ENCODE data around the gene ADAMTS15. TPM values are rescaled to one million over a fixed set of nuclear protein-coding genes. Genes with fewer than 3 reads are reported as not detected.
"Not testable (repeated sequence)": the region's sequence is repeated elsewhere in the genome, so short reads cannot be mapped to it uniquely, and the experiment has no call there.

The ADAMTS15 gene
- total RNA-seq, 1 donor from 2014 or later = 0.20 TPM

DNA sequence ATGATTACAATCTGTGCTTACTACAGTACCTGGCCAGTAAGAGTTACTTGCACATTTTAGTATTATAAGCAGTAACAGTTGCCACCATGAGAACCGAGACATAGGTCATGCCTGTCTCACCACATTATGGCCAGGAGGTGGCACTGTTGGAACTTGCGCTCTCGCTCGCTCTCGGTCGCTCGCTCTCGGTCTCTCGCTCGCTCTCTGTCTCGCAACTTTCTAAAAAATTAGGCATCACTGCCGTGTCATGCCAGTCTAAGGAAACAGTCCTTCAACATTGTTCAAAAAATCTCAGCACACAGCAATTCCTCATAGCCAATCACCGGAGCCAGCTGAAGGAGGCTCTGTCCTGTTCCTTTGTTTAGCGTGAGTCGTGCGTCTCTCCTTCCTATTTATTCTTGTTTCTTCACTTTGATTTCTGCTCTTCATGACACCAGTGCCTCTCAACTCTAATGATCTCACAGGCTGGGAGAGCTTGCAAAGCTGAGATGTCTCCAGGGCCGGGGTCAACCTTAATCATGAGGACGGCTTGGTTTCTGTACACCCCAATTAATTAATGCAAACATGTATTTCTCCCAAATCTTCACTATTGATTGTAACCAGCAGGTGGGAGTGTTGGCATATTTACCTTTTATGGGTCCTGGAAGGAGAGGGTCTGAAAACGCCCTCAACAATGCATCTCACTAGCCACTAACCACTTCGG, 13.8 kb upstream of the ADAMTS15 start:
- peak; percentile 79 for DNase-seq
- H3K36me3 Mint-ChIP-seq (ENCODE audit: unreplicated experiment) = no peaks in the 10 kb centered on the region
- H3K4me1 Mint-ChIP-seq (ENCODE audit: low read depth, unreplicated experiment) = no peaks in the 10 kb centered on the region
- H3K27me3 Mint-ChIP-seq (ENCODE audit: unreplicated experiment) = peaks cover 4% of the 10 kb centered on the region
- peak; percentile 90 for TF ChIP-seq CTCF (IDR thresholded peaks at IDR 0.05; ENCODE audit: partially characterized antibody, unreplicated experiment)
- peaks cover 3% of the 10 kb centered on the region for H3K9me3 Mint-ChIP-seq (ENCODE audit: unreplicated experiment)
- no peak overlapping the region for H3K27ac Mint-ChIP-seq (ENCODE audit: unreplicated experiment)
- no peak overlapping the region for H3K4me3 Mint-ChIP-seq (ENCODE audit: unreplicated experiment)

- Mint-ChIP-seq H3K27me3 (ENCODE audit: unreplicated experiment) (peaks cover 4% of the 10 kb centered on the region), H3K4me1 (ENCODE audit: low read depth, unreplicated experiment) (no peaks in the 10 kb centered on the region), H3K9me3 (ENCODE audit: unreplicated experiment) (peaks cover 3% of the 10 kb centered on the region), H3K27ac (ENCODE audit: unreplicated experiment) (no peak overlapping the region), H3K4me3 (ENCODE audit: unreplicated experiment) (no peak overlapping the region), H3K36me3 (ENCODE audit: unreplicated experiment) (no peaks in the 10 kb centered on the region)
- TF ChIP-seq CTCF (IDR thresholded peaks at IDR 0.05; ENCODE audit: partially characterized antibody, unreplicated experiment) = no peak
- no peak for DNase-seq
Observed at GRCh38 chr11:130435671-130436070, 12.8 kb upstream of the ADAMTS15 start.

DNA sequence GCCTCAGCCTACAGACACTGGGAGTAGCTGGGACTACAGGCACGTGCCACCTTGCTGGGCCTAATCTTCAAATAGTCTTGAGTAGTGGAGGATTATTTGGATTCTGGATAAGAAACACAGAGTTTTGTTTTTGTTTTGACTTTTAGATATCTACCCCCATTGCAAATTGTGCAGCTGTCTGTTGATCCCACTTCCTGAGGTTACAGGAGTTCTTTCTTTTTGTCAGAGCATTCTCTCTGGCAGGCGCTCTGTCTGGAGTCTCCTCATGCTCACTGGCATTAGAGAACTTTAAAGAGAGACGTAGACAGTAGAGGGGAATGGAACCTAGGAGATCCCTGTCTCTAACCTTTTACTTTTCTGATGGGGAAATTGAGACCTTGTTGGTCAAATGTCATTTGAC, 12.3 kb upstream of the ADAMTS15 start:
- Mint-ChIP-seq H3K27ac (ENCODE audit: unreplicated experiment) (no peak overlapping the region), H3K27me3 (ENCODE audit: unreplicated experiment) (peaks cover 3% of the 10 kb centered on the region), H3K4me1 (ENCODE audit: low read depth, unreplicated experiment) (no peaks in the 10 kb centered on the region), H3K9me3 (ENCODE audit: unreplicated experiment) (peaks cover 2% of the 10 kb centered on the region), H3K36me3 (ENCODE audit: unreplicated experiment) (no peaks in the 10 kb centered on the region), H3K4me3 (ENCODE audit: unreplicated experiment) (no peak overlapping the region)
- TF ChIP-seq CTCF (IDR thresholded peaks at IDR 0.05; ENCODE audit: partially characterized antibody, unreplicated experiment) = no peak
- no peak for DNase-seq

DNA sequence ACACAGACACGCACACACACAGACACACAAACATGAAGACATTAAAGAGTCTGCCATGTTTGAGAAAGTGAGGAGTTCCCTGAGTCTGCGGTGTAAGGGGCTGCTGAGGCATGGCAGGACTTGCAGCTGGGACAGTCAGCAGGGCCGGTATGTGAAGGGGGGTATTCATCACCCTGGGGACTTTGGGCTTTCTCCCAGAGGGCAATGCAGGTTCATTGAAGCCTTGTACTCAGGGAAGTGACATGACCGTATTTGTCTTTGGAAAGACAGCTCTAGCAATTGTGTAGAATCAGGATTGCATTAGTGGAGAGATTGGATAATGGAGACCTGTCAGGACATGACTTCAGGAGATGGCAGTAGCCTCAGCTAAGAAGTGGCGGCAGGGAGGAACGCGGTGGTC, 10.6 kb upstream of the ADAMTS15 start:
- no peak for DNase-seq
- H3K27ac Mint-ChIP-seq (ENCODE audit: unreplicated experiment) = no peak overlapping the region
- no peak overlapping the region for H3K4me3 Mint-ChIP-seq (ENCODE audit: unreplicated experiment)
- no peaks in the 10 kb centered on the region for H3K4me1 Mint-ChIP-seq (ENCODE audit: low read depth, unreplicated experiment)
- no peaks in the 10 kb centered on the region for H3K36me3 Mint-ChIP-seq (ENCODE audit: unreplicated experiment)
- peaks cover 2% of the 10 kb centered on the region for H3K9me3 Mint-ChIP-seq (ENCODE audit: unreplicated experiment)
- no peak for TF ChIP-seq CTCF (IDR thresholded peaks at IDR 0.05; ENCODE audit: partially characterized antibody, unreplicated experiment)
- peaks cover 2% of the 10 kb centered on the region for H3K27me3 Mint-ChIP-seq (ENCODE audit: unreplicated experiment)

GRCh38 chr11:130438401-130439159, 9.9 kb upstream of the ADAMTS15 start:
- H3K9me3 Mint-ChIP-seq (ENCODE audit: unreplicated experiment); H3K4me3 Mint-ChIP-seq (ENCODE audit: unreplicated experiment); H3K27me3 Mint-ChIP-seq (ENCODE audit: unreplicated experiment); DNase-seq; H3K27ac Mint-ChIP-seq (ENCODE audit: unreplicated experiment); H3K4me1 Mint-ChIP-seq (ENCODE audit: low read depth, unreplicated experiment); H3K36me3 Mint-ChIP-seq (ENCODE audit: unreplicated experiment): not testable (repeated sequence)

Measured in glutamatergic neuron (in vitro differentiated cells).